HL-60 (cell line): ENCODE data around the gene TRIML2.

ENCODE experiments used
- GABPA ChIP-seq: IDR thresholded peaks from 2 replicates; pipeline ENCODE4 v1.6.1; 2012; ENCODE audit warnings: low read depth
- POLR2AphosphoS5 ChIP-seq: IDR thresholded peaks from 2 replicates; pipeline ENCODE4 v1.6.1; 2012; ENCODE audit warnings: low read depth
- REST ChIP-seq: IDR thresholded peaks from 2 replicates; pipeline ENCODE4 v1.6.1; 2012; ENCODE audit warnings: low read depth; ENCODE audit not compliant: insufficient replicate concordance
- TF ChIP-seq, protein P1 (sequence below): IDR thresholded peaks from one replicate; pipeline ENCODE4 v1.5.1; 2011; ENCODE audit warnings: low read length, control low read depth, inconsistent platforms; ENCODE audit not compliant: insufficient read depth

- TF ChIP-seq, protein P1, sequence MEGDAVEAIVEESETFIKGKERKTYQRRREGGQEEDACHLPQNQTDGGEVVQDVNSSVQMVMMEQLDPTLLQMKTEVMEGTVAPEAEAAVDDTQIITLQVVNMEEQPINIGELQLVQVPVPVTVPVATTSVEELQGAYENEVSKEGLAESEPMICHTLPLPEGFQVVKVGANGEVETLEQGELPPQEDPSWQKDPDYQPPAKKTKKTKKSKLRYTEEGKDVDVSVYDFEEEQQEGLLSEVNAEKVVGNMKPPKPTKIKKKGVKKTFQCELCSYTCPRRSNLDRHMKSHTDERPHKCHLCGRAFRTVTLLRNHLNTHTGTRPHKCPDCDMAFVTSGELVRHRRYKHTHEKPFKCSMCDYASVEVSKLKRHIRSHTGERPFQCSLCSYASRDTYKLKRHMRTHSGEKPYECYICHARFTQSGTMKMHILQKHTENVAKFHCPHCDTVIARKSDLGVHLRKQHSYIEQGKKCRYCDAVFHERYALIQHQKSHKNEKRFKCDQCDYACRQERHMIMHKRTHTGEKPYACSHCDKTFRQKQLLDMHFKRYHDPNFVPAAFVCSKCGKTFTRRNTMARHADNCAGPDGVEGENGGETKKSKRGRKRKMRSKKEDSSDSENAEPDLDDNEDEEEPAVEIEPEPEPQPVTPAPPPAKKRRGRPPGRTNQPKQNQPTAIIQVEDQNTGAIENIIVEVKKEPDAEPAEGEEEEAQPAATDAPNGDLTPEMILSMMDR: no peak
- TF ChIP-seq REST (no peak), GABPA (no peak), POLR2AphosphoS5 (no peak)
These were observed 633 bp upstream of the TRIML2 start for GRCh38 chr4:188110036-188110435.
